ENCODE results near the gene CASP7.

Gene CASP7

DNA sequence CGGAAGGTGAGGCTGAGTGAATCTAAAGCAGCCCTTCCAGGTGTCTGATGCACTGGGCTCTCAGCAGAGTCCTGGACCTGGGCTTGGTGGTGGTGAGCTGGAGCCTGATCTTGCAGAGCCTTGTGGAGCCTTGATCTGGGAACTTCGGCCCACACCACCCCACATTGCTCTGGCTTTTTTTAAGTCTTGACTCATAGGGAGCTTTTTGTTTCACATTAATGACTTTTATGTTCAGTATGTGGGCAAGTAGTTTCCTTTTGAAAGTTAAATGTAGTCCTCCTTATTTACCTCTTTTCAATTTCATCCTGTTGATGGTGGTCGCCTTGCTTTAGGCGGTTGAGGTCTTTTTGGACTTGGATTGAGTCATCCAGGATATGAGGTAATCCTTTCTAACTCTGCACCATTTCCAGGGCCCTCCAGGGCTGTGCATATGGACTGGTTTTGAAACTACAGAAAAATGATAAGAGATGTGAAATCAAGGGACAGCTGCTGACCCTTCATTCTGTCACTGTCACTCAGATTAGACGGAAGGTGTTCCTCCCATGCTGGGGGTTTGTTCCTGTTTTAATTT lies 12.9 kb upstream of the CASP7 start:
- no peak for DNase-seq (ENCODE audit: low read depth)

- no peak for DNase-seq (ENCODE audit: low read depth)
Measured at GRCh38 chr10:113680190-113681111, 739 bp downstream of the CASP7 start.

- no peak for DNase-seq (ENCODE audit: low read depth)
Measured at GRCh38 chr10:113681533-113682470, 2.1 kb downstream of the CASP7 start.

DNA sequence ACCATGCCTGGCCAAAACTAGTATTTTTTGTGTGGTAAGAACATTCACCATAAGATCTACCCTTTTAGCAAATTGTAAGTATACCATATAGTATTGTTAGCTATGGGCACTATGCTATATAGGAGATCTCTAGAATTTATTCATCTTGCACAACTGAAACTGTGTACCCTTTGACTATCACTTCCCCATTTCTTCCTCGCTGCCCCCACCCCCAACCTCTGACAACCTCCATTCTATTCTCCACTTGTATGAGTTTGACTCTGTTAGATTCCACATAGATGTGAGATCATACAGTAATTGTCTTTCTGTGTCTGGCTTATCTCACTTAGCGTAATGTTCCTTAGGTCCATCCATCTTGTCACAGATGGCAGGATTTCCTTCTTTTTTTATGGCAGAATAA lies 3.6 kb downstream of the CASP7 start:
- DNase-seq (ENCODE audit: low read depth): no peak

DNA sequence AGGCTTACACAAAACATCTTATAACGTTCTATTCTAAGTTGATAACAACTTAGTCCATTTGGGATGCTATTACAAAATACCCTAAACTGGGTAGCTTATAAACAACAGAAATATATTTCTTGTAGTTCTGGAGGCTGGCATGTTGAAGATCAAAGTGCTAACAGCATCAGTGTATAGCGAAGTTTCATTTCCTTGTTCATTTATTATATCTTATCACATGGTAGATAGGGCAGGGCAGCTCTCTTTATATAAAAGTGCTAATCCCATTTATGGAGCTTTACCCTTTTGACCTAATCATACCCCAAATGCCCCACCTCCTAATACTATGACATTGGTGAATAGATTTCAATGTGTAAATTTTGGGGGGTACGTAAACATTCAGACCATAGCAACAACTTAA lies 6.3 kb downstream of the CASP7 start:
- no peak for DNase-seq (ENCODE audit: low read depth)

GRCh38 chr10:113687037-113687436 lies 7.3 kb downstream of the CASP7 start:
- no peak for DNase-seq (ENCODE audit: low read depth)

DNA sequence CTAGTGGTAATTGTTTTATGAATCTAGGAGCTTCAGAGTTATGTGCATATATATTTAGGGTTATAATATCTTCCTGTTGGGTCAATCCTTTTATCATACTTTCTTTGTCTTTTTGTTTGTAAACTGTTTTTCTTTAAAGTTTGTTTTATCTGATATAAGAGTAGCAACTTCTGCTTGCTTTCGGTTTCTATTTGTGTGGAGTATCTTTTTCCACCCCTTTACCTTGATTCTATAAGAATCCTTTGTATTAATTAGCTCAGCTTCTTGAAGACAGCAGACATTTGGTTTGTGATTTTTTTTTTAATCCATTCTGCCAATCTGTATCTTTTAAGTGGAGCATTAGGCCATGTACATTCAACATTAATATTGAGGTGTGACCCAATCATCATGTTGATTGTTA lies 9.3 kb downstream of the CASP7 start:
- no peak for DNase-seq (ENCODE audit: low read depth)

GRCh38 chr10:113689574-113689973 lies 9.9 kb downstream of the CASP7 start:
- no peak for DNase-seq (ENCODE audit: low read depth)

DNA sequence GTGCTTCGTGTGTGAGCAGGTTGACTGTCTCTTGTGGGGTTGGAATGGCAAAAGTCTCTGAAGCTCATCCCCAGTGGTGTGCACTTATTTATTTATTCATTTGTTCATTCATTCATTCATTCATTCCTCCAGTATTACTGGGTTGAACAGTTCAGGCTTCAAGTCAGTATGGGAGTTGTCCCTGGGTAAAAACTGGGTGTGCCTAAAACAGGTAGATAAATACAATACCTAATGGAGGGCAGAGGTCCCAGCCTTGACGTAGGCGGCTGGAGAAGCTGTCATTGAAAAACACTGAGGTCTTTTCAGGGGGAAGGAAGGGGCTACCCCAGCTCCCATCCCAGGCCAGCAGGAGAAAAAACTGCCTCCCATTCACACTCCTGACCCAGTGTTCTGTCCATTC lies 11.0 kb downstream of the CASP7 start:
- DNase-seq (ENCODE audit: low read depth): no peak

DNA sequence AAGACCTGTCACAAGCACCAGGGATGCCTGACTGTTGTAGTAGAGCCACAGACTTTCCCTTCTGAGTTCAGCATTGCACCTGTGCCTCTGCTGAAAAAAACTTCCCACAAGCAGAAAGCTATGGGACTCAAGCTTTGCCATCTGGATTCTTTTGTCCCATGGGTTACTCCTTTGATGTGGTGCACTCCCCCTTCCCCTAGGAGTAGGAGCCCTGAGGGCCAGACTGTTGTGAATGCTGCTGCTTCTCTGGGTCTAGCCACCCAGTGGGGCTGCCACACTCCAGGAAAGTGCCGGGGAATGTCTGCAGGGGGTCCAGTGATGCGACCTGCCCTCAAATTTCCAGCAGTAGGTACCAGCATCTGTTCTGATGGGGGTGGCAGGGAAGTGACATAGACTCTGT lies 11.7 kb downstream of the CASP7 start:
- DNase-seq (ENCODE audit: low read depth): no peak

GRCh38 chr10:113692271-113692670 lies 12.6 kb downstream of the CASP7 start:
- DNase-seq (ENCODE audit: low read depth): no peak

- DNase-seq (ENCODE audit: low read depth): no peak
Measured at GRCh38 chr10:113693348-113693747, 13.6 kb downstream of the CASP7 start.

DNA sequence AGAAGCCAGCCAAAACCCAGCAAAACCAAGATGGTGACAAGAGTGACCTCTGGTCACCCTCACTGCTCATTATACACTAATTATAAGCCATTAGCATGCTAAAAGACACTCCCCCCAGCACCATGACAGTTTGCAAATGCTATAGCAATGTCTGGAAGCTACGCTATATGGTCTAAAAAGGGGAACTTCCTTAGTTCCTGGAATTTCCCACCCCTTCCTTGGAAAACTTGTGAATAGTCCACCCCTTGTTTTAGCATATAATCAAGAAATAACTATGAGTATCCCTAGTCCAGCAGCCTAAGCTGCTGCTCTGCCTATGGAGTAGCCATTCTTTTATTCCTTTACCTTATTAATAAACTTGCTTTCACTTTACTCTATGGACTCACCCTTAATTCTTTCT lies 16.0 kb downstream of the CASP7 start:
- no peak for DNase-seq (ENCODE audit: low read depth)

GRCh38 chr10:113697595-113697994 lies 17.9 kb downstream of the CASP7 start:
- no peak for DNase-seq (ENCODE audit: low read depth)

DNA sequence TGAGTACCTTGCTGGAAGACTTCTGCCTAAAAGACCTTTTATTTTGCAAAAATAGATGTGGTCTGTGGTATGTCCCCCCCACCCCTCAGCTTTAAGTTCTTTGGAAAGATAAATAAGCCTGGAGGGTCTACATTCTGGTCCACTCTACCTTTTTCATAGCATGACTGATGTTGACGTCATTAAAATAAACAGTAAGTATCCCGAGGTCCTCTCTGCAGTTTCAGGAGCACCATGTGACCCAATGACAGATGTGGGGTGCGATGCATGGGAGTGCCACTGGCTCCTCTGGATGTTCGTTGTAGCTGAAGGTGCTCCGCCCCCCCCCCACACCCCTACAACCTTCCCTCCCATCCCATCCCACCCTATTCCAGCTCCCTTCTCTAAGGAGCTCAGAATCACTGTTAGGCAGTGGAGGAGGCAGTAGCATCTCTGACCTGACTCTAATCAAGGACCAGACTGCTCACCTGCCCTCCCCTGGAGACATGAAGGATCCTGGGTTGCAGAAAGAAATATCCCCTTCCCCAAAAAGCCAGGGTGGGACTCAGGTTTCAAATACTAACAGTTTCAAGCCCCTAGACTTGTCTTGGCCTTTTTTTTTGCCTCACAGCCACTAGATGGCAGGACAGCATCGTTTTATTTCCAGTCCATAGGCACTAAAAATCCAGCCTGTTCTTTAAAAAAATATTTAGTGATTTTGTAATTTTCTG lies 25.1 kb downstream of the CASP7 start:
- DNase-seq (ENCODE audit: low read depth): no peak

DNA sequence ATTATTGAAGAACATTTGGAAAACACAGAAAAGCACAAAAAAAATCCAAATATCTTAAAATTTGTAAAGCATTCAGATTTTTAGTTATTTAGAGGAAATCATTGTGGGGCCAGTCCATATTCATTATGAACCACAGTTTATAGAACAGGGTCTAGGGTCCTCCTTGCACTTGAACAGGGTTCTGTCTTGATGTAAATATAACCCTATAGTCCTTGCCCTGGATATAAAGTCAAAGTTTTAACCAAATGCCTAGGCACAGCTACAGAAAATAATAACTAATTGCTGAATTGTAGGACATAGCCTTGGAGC lies 25.6 kb downstream of the CASP7 start:
- no peak for DNase-seq (ENCODE audit: low read depth)

GRCh38 chr10:113706623-113707022 lies 26.9 kb downstream of the CASP7 start:
- DNase-seq (ENCODE audit: low read depth): no peak

DNA sequence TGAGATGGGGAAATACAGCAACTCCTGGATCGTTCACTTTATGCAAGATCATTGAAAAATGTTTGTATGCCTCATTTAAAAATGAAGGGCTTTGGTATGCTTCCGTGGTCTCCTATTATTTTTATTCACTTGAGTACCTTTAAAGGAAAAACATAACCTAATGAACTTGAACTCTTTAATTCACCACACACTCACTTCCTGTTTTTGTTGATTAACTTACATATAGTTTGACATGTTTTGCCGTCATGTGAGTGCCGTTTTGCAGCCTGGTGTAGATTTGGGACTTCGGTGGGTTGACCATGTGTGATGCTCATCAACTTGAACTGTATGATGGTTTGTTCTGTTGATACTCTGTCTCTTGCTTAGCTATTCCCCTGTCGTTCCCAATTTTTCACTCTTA lies 28.9 kb downstream of the CASP7 start:
- DNase-seq (ENCODE audit: low read depth): no peak

DNA sequence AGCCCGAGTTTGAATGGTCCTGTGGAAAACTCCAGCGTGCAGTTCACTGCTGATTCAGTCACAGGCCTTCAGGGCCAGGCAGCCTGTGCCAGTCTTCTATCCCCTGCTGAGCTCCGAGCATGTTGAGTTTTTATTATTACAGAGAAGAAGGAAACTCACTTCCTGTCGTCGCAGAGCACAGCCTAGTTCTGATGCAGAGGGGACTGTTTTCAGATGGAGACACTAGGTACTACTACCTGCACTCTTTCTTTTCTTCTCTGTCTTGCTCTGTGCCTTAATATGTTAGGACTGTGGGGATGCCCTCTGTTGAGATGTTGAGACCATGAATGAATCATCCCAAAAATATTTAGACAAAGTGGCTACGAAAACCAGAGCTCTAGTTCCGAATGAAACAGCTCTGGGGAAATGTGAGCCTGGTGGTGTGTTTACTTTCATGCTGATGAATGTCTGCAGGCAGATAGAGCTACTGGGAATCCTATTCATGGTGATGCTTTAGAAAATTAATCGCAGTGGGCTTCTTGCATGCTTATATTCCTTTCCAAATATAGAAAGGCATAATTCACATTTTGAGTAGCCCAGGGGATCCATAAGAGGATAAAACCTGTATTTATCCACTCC lies 29.6 kb downstream of the CASP7 start:
- no peak for DNase-seq (ENCODE audit: low read depth)

- no peak for DNase-seq (ENCODE audit: low read depth)
Measured at GRCh38 chr10:113711142-113711541, 31.4 kb downstream of the CASP7 start.

DNA sequence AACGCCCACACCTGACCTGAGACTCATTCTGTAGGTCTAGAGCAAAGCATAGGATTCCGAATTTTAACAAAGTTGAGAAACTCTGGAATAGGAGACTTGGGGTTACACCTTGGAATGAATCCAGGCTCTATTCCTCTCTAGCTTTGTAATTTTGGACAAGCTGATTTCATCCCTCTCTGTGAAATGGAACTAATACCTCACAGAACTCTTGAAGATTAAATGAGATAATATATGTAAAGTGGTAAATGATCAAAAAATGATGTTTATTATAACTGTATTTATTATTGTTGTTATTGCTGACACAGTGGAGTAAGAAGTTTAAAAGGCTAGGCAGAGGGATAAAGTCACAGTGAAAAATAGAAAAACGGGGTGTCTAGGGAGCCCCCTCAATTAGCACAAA lies 32.3 kb downstream of the CASP7 start:
- no peak for DNase-seq (ENCODE audit: low read depth)

All from stimulated activated CD8-positive, alpha-beta memory T cell treated with anti-CD3 and anti-CD28 coated beads, Interleukin-7, amount 100 ng/mL, for 24 hours (primary cell).